WI38 (cell line): ENCODE data around the gene ROPN1B.

Experiments used
- H3K4me3 ChIP-seq: 2 replicates; pipeline ENCODE4 v1.5.1; 2011; ENCODE audit warnings: low read depth, mild to moderate bottlenecking, control low read depth, low read length
- CTCF ChIP-seq: IDR thresholded peaks from 2 replicates; pipeline ENCODE4 v1.5.1; 2012; ENCODE audit warnings: low read depth, mild to moderate bottlenecking, control low read depth, low read length

ROPN1B gene

GRCh38 chr3:126018545-126018944, 49.6 kb downstream of the ROPN1B start:
- H3K4me3 ChIP-seq, result no peak overlapping the region
- no peak for TF ChIP-seq CTCF

- no peak for TF ChIP-seq CTCF
- H3K4me3 ChIP-seq, result no peak overlapping the region
These were observed 50.0 kb downstream of the ROPN1B start for GRCh38 chr3:126018995-126019394.

GRCh38 chr3:126019683-126020082, 50.7 kb downstream of the ROPN1B start:
- TF ChIP-seq CTCF, result no peak
- no peak overlapping the region for H3K4me3 ChIP-seq

GRCh38 chr3:126021224-126021623, 52.2 kb downstream of the ROPN1B start:
- TF ChIP-seq CTCF, result no peak
- no peak overlapping the region for H3K4me3 ChIP-seq

- no peak overlapping the region for H3K4me3 ChIP-seq
- TF ChIP-seq CTCF, result no peak
These were observed 52.7 kb downstream of the ROPN1B start for GRCh38 chr3:126021702-126022101.

GRCh38 chr3:126022741-126023359, 53.9 kb downstream of the ROPN1B start:
- no peak overlapping the region for H3K4me3 ChIP-seq
- no peak for TF ChIP-seq CTCF

GRCh38 chr3:126023390-126023789, 54.4 kb downstream of the ROPN1B start:
- H3K4me3 ChIP-seq, result no peak overlapping the region
- TF ChIP-seq CTCF, result no peak
